Measurements from ENCODE around the gene ABHD12.
A peak's percentile ranks its signal among the peaks of the same experiment; 100 is the strongest.

The ABHD12 gene

GRCh38 chr20:25394996-25395395, 4.4 kb upstream of the ABHD12 start:
- Histone ChIP-seq H3K14ac (ENCODE audit: low read length in 2 of 2) (no peak overlapping the region), H3K36me3 (ENCODE audit: control insufficient read depth in 1 of 2, insufficient read depth in 2 of 2, low read depth in 1 of 2, low read length in 2 of 2) (no peaks in the 10 kb centered on the region), H3K9me3 (ENCODE audit: control insufficient read depth, low read length) (no peaks in the 10 kb centered on the region), H4K8ac (ENCODE audit: low read length) (no peak overlapping the region), H2AFZ (ENCODE audit: low read depth, low read length) (no peak overlapping the region), H2AK5ac (ENCODE audit: low read length, severe bottlenecking) (no peak overlapping the region), H3K18ac (ENCODE audit: low read depth in 1 of 2, low read length in 2 of 2) (no peak overlapping the region), H2BK5ac (ENCODE audit: low read depth, low read length, poor library complexity, severe bottlenecking) (no peak overlapping the region), H3K4ac (ENCODE audit: low read depth in 1 of 2, low read length in 2 of 2) (no peak overlapping the region), H2BK15ac (ENCODE audit: low read depth, poor library complexity, severe bottlenecking) (no peak overlapping the region), H2BK120ac (ENCODE audit: low read depth, low read length) (no peak overlapping the region), H3K27me3 (ENCODE audit: control insufficient read depth in 1 of 2, insufficient read depth in 1 of 2, low read length in 2 of 2) (no peaks in the 10 kb centered on the region), H3K23ac (ENCODE audit: low read length in 2 of 2) (no peak overlapping the region), H3K9ac (ENCODE audit: low read length) (no peak overlapping the region), H3K4me1 (ENCODE audit: control insufficient read depth, insufficient read depth, low read depth, low read length) (no peaks in the 10 kb centered on the region), H3K4me3 (ENCODE audit: insufficient read depth in 1 of 2, low read depth in 1 of 2, low read length in 2 of 2) (no peak overlapping the region), H3K79me1 (replicated peaks; ENCODE audit: low read length, poor library complexity, severe bottlenecking) (no peaks in the 10 kb centered on the region), H3K27ac (ENCODE audit: low read length, poor library complexity, severe bottlenecking) (no peak overlapping the region), H2BK12ac (ENCODE audit: low read length in 2 of 2) (no peak overlapping the region), H3K4me2 (ENCODE audit: low read length, poor library complexity, severe bottlenecking) (no peak overlapping the region), H4K91ac (ENCODE audit: low read length) (no peak overlapping the region)
- 97% methylated on average over 6 of the region's 6 CpGs for WGBS
- no peak for DNase-seq

- Histone ChIP-seq H4K8ac (ENCODE audit: low read length) (no peak overlapping the region), H3K4me2 (ENCODE audit: low read length, poor library complexity, severe bottlenecking) (no peak overlapping the region), H2BK120ac (ENCODE audit: low read depth, low read length) (no peak overlapping the region), H3K79me1 (replicated peaks; ENCODE audit: low read length, poor library complexity, severe bottlenecking) (no peaks in the 10 kb centered on the region), H3K4me1 (ENCODE audit: control insufficient read depth, insufficient read depth, low read depth, low read length) (no peaks in the 10 kb centered on the region), H3K36me3 (ENCODE audit: control insufficient read depth in 1 of 2, insufficient read depth in 2 of 2, low read depth in 1 of 2, low read length in 2 of 2) (no peaks in the 10 kb centered on the region), H2AFZ (ENCODE audit: low read depth, low read length) (no peak overlapping the region), H3K9ac (ENCODE audit: low read length) (no peak overlapping the region), H2BK12ac (ENCODE audit: low read length in 2 of 2) (no peak overlapping the region), H3K27ac (ENCODE audit: low read length, poor library complexity, severe bottlenecking) (no peak overlapping the region), H3K4me3 (ENCODE audit: insufficient read depth in 1 of 2, low read depth in 1 of 2, low read length in 2 of 2) (no peak overlapping the region), H3K23ac (ENCODE audit: low read length in 2 of 2) (no peak overlapping the region), H3K9me3 (ENCODE audit: control insufficient read depth, low read length) (no peaks in the 10 kb centered on the region), H2BK5ac (ENCODE audit: low read depth, low read length, poor library complexity, severe bottlenecking) (no peak overlapping the region), H2AK5ac (ENCODE audit: low read length, severe bottlenecking) (no peak overlapping the region), H2BK15ac (ENCODE audit: low read depth, poor library complexity, severe bottlenecking) (no peak overlapping the region), H3K27me3 (ENCODE audit: control insufficient read depth in 1 of 2, insufficient read depth in 1 of 2, low read length in 2 of 2) (no peaks in the 10 kb centered on the region), H3K18ac (ENCODE audit: low read depth in 1 of 2, low read length in 2 of 2) (no peak overlapping the region), H4K91ac (ENCODE audit: low read length) (no peak overlapping the region), H3K4ac (ENCODE audit: low read depth in 1 of 2, low read length in 2 of 2) (no peak overlapping the region), H3K14ac (ENCODE audit: low read length in 2 of 2) (no peak overlapping the region)
- 78% methylated on average over 5 of the region's 5 CpGs for WGBS
- no peak for DNase-seq
These were observed 3.6 kb upstream of the ABHD12 start for GRCh38 chr20:25394276-25394675.

- Histone ChIP-seq H2BK5ac (ENCODE audit: low read depth, low read length, poor library complexity, severe bottlenecking) (peak overlapping the region; percentile 11), H3K4me1 (ENCODE audit: control insufficient read depth, insufficient read depth, low read depth, low read length) (peaks cover 5% of the 10 kb centered on the region), H4K8ac (ENCODE audit: low read length) (peak overlapping the region; percentile 77), H3K36me3 (ENCODE audit: control insufficient read depth in 1 of 2, insufficient read depth in 2 of 2, low read depth in 1 of 2, low read length in 2 of 2) (peaks cover 0 to 5% of the 10 kb centered on the region in 2 experiments), H3K9ac (ENCODE audit: low read length) (peak overlapping the region; percentile 86), H2BK15ac (ENCODE audit: low read depth, poor library complexity, severe bottlenecking) (peak overlapping the region; percentile 99), H3K18ac (ENCODE audit: low read depth in 1 of 2, low read length in 2 of 2) (peak overlapping the region; percentile 90 to 96), H2BK120ac (ENCODE audit: low read depth, low read length) (peak overlapping the region; percentile 85), H3K27ac (ENCODE audit: low read length, poor library complexity, severe bottlenecking) (peak overlapping the region; percentile 17), H3K27me3 (ENCODE audit: control insufficient read depth in 1 of 2, insufficient read depth in 1 of 2, low read length in 2 of 2) (no peaks in the 10 kb centered on the region), H3K4me2 (ENCODE audit: low read length, poor library complexity, severe bottlenecking) (peak overlapping the region; percentile 92), H3K9me3 (ENCODE audit: control insufficient read depth, low read length) (no peaks in the 10 kb centered on the region), H2AFZ (ENCODE audit: low read depth, low read length) (peak overlapping the region; percentile 85), H2AK5ac (ENCODE audit: low read length, severe bottlenecking) (no peak overlapping the region), H2BK12ac (ENCODE audit: low read length in 2 of 2) (no peak overlapping the region), H4K91ac (ENCODE audit: low read length) (peak overlapping the region; percentile 52), H3K79me1 (replicated peaks; ENCODE audit: low read length, poor library complexity, severe bottlenecking) (no peaks in the 10 kb centered on the region), H3K14ac (ENCODE audit: low read length in 2 of 2) (peak overlapping the region in 1 of 2 experiments; percentile 98), H3K4me3 (ENCODE audit: insufficient read depth in 1 of 2, low read depth in 1 of 2, low read length in 2 of 2) (peak overlapping the region; percentile 80 to 97), H3K23ac (ENCODE audit: low read length in 2 of 2) (peak overlapping the region; percentile 89 to 92), H3K4ac (ENCODE audit: low read depth in 1 of 2, low read length in 2 of 2) (peak overlapping the region; percentile 64 to 85)
- DNase-seq: peak; percentile 52
- WGBS: 0% methylated on average over 25 of the region's 67 CpGs
These were observed 637 bp downstream of the ABHD12 start for GRCh38 chr20:25389858-25390537.

GRCh38 chr20:25389401-25389857, 1.2 kb downstream of the ABHD12 start:
- peak overlapping the region; percentile 17 for H3K27ac ChIP-seq (ENCODE audit: low read length, poor library complexity, severe bottlenecking)
- no peak overlapping the region for H2AK5ac ChIP-seq (ENCODE audit: low read length, severe bottlenecking)
- 5% methylated on average over 19 of the region's 19 CpGs for WGBS
- H2BK120ac ChIP-seq (ENCODE audit: low read depth, low read length): no peak overlapping the region
- no peak overlapping the region for H4K91ac ChIP-seq (ENCODE audit: low read length)
- H3K14ac ChIP-seq (ENCODE audit: low read length in 2 of 2): no peak overlapping the region
- no peak overlapping the region for H2BK5ac ChIP-seq (ENCODE audit: low read depth, low read length, poor library complexity, severe bottlenecking)
- no peak overlapping the region for H2BK12ac ChIP-seq (ENCODE audit: low read length in 2 of 2)
- no peaks in the 10 kb centered on the region for H3K79me1 ChIP-seq (replicated peaks; ENCODE audit: low read length, poor library complexity, severe bottlenecking)
- peaks cover 8% of the 10 kb centered on the region for H3K4me1 ChIP-seq (ENCODE audit: control insufficient read depth, insufficient read depth, low read depth, low read length)
- DNase-seq: peak; percentile 70
- no peak overlapping the region for H4K8ac ChIP-seq (ENCODE audit: low read length)
- H3K18ac ChIP-seq (ENCODE audit: low read depth in 1 of 2, low read length in 2 of 2): peak overlapping the region in 1 of 2 experiments; percentile 96
- no peaks in the 10 kb centered on the region for H3K27me3 ChIP-seq (ENCODE audit: control insufficient read depth in 1 of 2, insufficient read depth in 1 of 2, low read length in 2 of 2)
- no peaks in the 10 kb centered on the region for H3K9me3 ChIP-seq (ENCODE audit: control insufficient read depth, low read length)
- peak overlapping the region in 1 of 2 experiments; percentile 85 for H3K4ac ChIP-seq (ENCODE audit: low read depth in 1 of 2, low read length in 2 of 2)
- H3K4me2 ChIP-seq (ENCODE audit: low read length, poor library complexity, severe bottlenecking): peak overlapping the region; percentile 92
- H2AFZ ChIP-seq (ENCODE audit: low read depth, low read length): peak overlapping the region; percentile 85
- H2BK15ac ChIP-seq (ENCODE audit: low read depth, poor library complexity, severe bottlenecking): no peak overlapping the region
- peak overlapping the region; percentile 80 to 97 for H3K4me3 ChIP-seq (ENCODE audit: insufficient read depth in 1 of 2, low read depth in 1 of 2, low read length in 2 of 2)
- H3K23ac ChIP-seq (ENCODE audit: low read length in 2 of 2): no peak overlapping the region
- H3K9ac ChIP-seq (ENCODE audit: low read length): peak overlapping the region; percentile 86
- peaks cover 3 to 5% of the 10 kb centered on the region in 2 experiments for H3K36me3 ChIP-seq (ENCODE audit: control insufficient read depth in 1 of 2, insufficient read depth in 2 of 2, low read depth in 1 of 2, low read length in 2 of 2)

All from mesenchymal stem cell (in vitro differentiated cells and primary cell).